Cardiac septum (tissue), 1 donor: Measurements from ENCODE around the gene PPP1R27. TPM values are rescaled to one million over a fixed set of nuclear protein-coding genes. Genes with fewer than 3 reads are reported as not detected.

Experiments used
- DNase-seq: peaks from one replicate; pipeline ENCODE4 v3.0.0-alpha.2; 2020; ENCODE audit warnings: low spot score
- intact Hi-C: fragments of 100-400 bp; cut with DNase I; formaldehyde crosslinking; loops from one replicate; pipeline ENCODE4 v1.14.0; 2022
- total RNA-seq: library from RNA; stranded (reverse); fragmentation: NEBNext Ultra II Directional; extraction: Animal tissue kit (Norgen Biotek cat#: 25700); gene quantifications from one replicate; pipeline ENCODE4 v1.2.1, GENCODE V29; 2021
- donor health status: DM: no; HTN: no; CAD: no.

The PPP1R27 gene
- total RNA-seq, 1 donor from 2014 or later, result 0.32 TPM

DNA sequence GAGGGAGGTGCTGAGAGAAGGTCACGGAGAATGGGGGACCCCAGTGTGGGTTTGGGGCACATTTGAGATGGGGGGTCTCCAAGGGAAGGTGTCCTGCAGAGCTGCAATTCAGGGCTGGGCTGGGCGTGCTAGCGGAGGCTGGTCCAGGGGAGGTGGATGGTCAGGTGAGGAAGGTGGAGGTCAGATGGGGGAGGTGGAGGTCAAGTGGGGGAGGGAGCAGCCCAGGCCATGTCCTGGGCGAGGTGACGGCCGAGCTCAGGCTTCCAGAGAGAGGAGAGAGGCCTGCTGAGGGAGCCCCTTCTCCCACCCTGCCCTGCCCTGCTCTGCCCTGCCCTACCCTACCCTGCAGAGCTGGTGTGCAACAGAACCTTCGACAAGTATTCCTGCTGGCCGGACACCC is 24.4 kb downstream of the PPP1R27 start:
- intact Hi-C loops, result no loop called here

DNA sequence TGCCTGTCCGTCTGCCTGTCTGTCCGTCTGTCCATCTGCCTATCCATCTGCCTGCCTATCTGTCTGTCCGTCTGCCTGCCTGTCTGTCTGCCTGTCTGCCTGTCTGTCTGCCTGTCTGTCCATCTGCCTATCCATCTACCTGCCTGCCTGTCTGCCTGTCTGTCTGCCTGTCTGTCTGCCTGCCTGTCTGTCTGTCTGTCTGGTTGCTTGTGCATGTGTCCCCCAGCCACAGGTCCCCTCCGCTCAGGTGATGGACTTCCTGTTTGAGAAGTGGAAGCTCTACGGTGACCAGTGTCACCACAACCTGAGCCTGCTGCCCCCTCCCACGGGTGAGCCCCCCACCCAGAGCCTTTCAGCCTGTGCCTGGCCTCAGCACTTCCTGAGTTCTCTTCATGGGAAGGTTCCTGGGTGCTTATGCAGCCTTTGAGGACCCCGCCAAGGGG is 25.3 kb downstream of the PPP1R27 start:
- DNase-seq, result no peak
- intact Hi-C loops, result no loop called here

More for the DNA sequence above, 24.4 kb downstream of the PPP1R27 start:
- DNase-seq, result no peak

DNA sequence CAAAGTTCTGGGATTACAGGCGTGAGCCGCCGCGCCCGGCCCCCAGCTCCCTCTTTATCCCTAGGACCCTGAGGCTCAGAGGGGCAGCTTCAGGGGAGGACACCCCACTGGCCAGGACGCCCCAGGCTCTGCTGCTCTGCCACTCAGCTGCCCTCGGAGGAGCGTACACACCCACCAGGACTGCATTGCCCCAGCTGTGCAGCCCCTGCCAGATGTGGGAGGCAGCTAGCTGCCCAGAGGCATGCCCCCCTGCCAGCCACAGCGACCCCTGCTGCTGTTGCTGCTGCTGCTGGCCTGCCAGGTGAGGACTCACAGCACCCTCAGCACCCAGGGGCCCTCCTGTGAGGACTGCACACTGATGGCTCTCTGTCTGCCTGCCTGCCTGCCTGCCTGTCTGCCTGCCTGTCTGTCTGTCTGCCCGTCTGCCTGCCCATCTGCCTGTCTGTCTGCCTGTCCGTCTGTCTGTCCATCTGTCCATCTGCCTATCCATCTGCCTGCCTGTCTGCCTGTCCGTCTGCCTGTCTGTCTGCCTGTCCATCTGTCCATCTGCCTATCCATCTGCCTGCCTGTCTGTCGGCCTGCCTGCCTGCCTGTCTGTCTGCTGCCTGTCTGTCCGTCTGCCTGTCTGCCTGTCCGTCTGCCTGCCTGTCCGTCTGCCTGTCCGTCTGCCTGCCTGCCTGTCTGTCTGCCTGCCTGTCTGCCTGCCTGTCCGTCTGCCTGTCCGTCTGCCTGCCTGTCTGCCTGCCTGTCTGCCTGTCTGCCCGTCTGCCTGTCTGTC is 25.9 kb downstream of the PPP1R27 start:
- no peak for DNase-seq
- intact Hi-C loops, result no loop called here

DNA sequence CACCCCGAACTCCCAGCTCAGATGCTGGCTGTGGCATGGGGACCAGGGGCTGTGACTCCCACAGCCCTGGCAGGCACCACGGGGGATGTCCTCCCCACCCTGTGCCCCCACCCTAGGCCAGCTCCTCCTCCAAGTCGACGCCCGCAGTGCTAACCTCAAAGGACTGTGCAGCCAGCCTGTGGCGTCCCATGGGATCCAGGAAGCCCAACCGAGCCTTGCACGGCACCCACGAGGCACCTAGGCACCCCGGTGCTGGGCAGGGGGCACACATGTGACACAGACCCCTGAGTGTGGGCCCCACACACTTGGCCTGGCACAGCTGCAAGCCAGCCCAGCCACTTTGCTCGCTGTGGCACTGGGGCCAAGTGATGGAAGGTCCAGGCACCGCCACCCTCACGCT is 27.0 kb downstream of the PPP1R27 start:
- DNase-seq, result no peak
- intact Hi-C loops, result no loop called here

DNA sequence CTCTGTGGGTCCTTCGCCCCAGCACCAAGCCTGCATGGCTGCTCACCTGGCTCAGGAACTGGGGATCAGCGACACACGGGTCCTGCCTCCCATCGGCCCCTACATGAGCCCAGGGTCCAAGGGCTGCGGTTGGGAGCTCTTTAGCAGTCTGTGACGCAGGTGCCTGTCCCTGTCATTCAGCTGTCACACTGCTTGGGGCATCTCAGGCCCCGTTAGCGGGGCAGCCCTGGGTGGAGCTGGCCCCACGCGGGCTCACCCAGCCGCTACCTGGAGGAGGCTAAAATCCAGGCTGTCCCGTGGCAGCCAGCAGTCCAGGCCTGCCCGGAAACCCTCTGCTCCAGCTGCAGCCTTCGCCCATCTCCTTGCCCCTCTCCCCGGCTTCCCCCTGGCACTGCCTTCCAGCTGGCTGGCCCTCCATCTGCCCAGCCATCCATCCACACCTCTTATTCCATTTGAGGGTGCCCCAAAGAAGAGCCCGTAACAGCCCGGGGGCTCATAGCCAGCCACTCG is 27.6 kb downstream of the PPP1R27 start:
- intact Hi-C loops, result no loop called here
- DNase-seq, result no peak

DNA sequence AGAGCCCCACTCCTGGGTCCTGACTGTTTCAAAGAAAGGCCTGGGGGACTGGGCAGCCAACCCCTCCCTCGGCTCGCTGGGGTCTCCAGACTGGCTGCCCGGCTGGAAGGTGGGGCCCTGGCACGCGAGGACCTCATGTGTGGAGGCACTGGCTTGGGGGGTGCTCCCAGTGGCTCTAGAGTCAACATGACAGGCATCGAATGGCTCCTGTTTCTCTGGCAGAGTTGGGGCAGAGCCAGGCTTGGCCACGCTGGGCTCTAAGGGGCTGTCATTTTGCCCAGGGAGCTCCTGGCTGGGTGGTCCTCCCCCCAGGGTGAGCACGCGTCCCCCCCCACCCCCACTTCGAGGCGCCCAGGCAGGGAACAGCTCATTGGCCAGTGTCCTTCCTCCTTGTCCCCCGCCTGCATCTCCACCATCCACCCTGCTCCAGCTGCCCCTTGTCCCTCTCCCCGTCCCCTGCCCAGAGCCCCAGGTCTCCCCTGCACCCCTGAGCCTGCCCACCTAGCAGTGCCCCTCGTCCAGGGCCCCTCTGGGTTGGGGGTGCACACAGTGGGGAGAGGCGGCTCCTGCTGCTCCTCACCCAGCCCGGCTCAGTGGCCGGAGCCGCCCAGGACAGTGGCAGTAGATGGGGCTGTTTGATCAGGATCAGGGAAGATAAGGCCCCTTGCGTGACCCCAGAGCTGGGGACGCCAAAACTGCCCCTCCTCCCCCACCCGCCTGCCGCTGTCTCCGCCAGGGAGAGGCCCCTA is 28.2 kb downstream of the PPP1R27 start:
- no peak for DNase-seq
- intact Hi-C loops, result no loop called here

DNA sequence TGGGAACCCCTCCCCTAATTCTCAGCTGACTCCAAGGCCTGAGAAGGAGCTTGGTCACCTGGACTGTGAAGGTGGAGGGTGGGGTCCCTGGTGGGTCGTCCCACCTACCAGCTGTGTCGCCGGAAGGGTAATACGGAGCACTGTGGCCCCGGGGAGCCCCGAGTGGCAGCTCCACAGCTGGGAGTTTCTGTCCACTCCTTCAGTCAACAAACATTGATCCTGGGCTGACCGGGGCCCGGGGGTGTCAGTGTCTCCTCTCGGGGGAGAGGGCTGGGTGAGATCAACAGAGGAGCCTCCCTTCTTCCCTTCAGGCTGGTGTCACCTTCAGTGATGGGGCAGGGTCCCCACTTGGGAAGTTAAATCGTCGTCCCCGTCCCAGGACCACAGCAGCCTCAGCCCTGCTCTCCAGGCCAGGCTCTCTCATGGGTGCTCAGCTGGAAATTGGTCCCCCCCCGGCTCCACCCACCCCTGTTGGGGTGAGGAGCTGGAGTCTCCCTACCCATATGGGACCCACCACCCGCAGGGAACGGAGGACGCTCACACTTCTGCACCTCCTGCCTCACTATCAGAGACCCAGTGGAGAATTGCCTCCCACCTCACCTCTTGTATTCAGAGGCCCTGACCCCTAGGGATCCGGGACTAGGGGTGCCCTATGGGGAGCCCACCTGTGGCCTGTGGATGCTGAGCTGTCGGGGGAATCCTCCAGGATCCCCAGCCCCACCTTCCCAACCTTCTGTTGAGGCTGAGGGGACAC is 29.0 kb downstream of the PPP1R27 start:
- intact Hi-C loops, result no loop called here
- no peak for DNase-seq

DNA sequence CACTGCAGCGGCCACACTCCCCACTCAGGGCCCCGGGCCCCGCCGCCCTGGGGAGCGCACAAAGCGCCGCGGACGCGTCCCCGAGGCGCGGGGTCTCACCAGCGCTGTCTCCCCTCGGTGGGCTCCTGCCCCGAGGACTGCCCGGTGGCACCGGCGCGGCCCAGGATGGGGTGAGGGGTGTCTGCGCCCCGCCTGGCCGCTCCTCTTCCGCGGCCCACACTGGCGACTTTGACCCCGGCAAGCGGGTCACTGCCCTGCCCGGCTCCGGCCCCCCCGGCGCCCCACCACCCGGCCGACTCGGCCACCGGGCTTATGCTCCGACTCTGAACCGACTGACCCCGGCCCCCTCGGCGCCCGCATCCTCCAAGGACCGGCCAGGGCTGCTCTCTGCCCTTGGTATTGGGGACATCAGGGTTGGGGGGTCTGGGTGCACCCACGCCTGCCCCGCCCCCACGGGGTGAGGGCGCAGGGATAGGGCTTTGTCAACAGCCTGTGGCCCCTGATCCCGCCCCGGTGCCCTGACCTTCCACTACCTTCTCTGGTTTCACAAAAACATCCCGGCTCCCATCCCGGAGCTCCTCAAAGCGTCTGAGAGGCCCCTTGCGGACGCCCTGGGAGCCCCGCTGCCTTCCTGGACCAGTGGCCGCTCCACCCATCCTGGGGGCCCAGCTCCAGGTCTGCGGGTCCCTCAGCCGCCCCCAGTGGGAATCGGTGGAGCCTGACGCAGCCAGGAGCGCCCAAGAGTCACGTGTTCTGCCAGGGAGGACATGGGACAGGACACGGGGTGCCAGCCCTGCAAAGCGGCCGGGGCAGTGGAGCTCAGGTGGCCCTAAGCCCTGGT is 30.1 kb downstream of the PPP1R27 start:
- intact Hi-C loops, result no loop called here

DNA sequence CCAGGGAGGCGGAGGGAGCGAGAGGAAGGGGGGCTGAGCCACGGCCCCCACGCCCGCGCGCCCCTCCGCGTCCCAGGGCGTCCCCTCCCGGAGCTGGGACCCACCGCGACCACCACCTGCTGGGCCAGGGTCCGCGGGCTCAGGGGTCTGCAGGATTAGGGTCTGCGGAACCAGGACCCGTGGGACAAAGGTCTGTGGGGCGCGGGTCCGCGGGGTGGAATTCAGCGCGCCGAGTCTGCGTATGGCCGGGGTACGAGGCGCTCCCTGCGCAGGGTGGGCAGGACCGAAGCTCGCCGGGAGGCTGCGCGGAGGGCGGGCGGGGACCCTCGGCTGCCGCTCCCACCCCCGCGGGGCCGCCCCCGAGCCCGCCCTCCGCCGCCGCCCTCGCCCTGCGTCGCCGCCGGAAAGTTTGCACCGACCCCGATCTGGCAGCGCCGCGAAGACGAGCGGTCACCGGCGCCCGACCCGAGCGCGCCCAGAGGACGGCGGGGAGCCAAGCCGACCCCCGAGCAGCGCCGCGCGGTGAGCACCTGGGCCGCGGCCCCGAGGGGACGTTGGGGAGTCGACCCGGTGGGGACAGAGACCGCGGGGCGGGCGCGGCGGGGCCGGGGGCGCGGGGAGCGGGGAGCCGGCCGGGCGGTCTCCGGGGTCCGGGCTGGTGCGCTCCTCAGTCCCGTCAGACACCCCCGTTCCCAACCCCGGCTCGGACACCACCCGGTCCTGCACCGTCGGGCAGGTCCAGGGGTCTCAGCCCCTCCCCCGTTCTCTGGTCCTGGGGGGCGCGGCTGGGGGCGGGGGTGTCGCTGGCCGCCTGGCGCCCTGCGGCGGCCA is 30.9 kb downstream of the PPP1R27 start, which contains the start of gene GCGR:
TSS of gene GCGR (plus strand) at position 423 of the 831 bp plus-strand sequence. CDS start 4,869 bp downstream, outside the sequence.
- intact Hi-C loops, result no loop called here
- DNase-seq, result no peak

More for the DNA sequence above, 30.1 kb downstream of the PPP1R27 start:
- no peak for DNase-seq

DNA sequence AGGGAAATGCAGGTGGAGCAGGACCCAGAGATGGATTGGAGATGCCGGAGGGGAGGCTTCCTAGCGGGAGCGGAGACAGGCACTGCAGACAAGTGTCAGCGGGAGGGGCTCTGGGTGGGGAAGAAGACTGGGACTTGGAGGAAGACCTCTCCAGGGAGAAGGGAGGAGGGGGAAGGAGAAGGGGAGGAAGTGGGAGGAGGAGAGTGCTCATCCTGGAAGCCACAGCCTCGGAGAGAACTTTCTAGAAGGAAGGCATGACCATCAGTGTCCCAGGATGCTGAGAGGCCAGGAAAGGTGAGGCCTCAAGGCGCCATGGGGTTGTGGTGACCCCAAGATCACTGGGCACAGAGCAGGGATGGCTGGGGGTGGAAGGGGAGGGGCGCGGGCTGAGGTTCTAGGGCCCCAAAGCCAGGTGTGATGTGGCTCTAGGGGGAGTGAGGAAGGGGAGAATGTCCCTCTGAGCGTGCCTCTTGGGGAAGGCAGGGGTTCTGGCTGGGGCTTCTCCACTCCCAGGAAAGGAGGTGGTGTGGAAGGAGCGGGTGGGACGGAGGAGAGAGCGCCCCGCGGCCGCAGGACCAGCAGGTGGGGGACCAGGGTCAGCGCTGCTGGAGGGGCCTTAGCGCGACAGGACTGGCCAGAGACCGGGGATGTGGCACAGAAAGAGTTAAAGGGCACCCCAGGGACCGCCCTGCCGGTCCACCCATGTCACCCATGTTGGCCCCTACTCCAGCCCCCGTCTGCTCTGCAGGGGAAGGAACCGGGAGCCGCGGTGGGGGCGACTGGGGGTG is 31.8 kb downstream of the PPP1R27 start:
- intact Hi-C loops, result no loop called here
- no peak for DNase-seq

DNA sequence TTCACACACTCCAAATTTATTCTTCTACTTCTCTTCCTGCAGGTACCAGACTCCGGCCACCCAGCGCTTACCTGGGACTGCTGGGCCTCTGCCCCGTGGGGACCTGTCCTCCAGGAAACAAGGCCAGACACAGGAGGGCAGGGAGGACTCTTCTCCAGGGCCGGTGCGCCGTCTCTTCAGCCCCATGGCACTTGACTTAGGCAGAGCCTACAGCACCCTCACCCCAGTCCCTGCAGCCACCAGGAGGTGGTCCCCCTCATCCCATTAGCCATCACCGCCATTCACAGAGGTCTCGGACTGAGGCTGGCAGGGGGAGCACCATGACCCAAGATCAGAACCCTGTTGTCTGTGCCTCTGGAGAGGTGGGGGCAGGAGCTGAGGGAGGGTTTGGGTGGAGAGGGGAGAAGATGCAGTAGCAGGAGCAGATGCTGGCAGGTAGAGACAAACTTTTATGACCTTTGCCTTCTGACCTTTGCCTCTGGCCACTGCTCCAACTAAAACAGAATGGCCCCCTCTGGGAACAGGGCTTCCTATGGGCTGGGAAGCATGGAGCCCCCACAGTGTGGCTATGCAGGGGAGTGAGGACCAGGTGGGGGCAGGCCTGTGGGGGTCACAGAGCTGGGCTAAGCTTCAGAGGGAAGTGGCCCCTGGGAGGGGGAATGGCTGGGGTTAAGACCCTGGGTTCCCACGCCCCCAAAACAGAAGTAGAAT is 32.6 kb downstream of the PPP1R27 start:
- no peak for DNase-seq

DNA sequence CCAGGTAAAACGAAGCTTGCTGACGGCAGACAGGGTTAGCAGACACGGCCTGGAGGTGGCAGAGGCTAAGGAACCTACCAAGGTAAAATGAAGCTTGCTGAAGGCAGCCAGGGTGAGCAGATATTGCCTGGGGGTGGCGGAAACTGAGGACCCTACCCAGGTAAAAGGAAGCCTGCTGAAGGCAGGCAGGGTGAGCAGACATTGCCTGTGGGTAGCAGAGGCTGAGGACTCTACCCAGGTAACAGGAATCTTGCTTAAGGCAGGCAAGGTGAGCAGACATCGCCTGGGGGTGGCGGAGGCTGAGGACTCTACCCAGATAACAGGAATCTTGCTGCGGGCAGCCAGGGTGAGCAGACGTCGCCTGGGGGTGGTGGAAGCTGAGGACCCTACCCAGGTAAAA is 33.5 kb downstream of the PPP1R27 start:
- intact Hi-C loops, result no loop called here
- no peak for DNase-seq

More for the DNA sequence above, 32.6 kb downstream of the PPP1R27 start:
- intact Hi-C loops, result no loop called here

DNA sequence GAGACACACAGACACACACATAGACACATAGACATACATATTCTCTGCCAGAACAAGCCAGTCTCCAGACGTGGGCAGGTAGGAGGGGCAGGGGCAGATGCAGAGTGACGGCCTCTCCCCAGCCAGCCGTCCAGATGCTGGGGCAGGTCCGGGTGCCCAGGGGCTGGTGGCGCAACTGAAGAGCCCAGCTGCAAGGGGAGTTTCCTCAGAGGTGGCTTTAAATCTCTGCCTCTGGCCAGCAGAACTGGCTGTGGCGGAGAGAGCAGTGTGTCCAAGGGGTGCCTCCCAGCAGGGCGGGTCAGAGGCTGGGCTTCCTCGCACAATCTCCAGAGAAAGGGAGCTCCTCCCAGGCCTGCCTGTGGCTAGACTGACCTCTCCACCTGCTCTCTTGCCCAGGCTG is 40.3 kb downstream of the PPP1R27 start:
- DNase-seq, result no peak
- intact Hi-C loops, result no loop called here

DNA sequence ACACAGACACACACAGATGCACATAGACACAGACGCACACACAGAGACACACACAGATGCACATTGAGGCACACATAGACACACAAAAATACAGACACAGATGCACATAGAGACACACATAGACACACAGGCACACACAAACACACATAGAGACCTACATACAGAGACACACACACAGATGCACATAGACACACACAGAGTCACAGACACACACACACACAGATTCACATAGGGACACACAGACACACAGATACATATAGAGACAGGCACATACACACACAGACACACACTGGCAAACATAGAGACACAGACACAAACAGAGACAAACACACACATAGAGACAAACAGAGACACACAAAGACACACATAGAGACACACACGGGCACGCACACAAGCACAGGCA is 40.8 kb downstream of the PPP1R27 start:
- intact Hi-C loops, result no loop called here
- no peak for DNase-seq

DNA sequence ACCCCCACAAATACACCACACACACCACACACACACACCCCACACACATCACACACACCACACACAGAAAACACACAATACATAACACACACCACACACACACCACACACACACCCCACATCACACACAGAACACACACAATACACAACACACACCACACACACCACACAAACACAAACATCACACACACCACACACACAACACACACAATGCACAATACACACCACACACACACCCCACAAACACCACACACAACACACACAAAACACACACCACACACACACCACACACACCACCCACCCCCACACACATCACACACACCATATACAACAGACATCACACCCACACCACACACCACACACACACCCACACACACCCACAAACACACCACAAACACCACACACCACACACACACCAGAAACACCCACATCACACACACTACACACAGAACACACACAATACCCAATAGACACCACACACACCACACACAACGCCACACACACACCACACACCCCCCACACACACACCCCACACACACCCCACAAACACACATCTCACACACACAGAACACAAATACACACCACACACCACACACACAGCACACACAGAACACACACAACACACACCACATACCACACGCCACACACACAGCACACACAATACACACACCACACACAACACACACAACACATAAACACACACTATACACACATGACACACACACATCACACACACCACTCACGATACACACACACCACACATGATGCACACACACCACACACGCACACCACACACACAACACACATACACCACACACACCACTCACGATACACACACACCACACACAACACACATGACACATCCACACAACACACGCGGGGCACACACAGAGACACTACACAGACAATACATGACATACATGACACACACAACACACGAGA is 41.9 kb downstream of the PPP1R27 start:
- intact Hi-C loops, result no loop called here
- no peak for DNase-seq
